ENCODE measurements around the gene TMEM220. TPM values are rescaled to one million over a fixed set of nuclear protein-coding genes. Genes with fewer than 3 reads are reported as not detected.

TMEM220 gene
- total RNA-seq, 2 experiments from 2014 or later, result 0.24 to 0.94 TPM

- intact Hi-C loops (cut with micrococcal nuclease), result no loop called here
- peaks cover 5% of the 10 kb centered on the region for H3K36me3 Mint-ChIP-seq
- H3K9me3 Mint-ChIP-seq, result peaks cover 21% of the 10 kb centered on the region
- no peak for DNase-seq
- H3K4me1 Mint-ChIP-seq (ENCODE audit: low read depth), result no peaks in the 10 kb centered on the region
- no peak overlapping the region for H3K4me3 Mint-ChIP-seq
- no peaks in the 10 kb centered on the region for H3K27me3 Mint-ChIP-seq
- ChIA-PET CTCF (interaction anchor here (1.6 kb wide), 1 partner anchor 122 kb away, joined by 4 read pairs; no protein-coding TSS in a partner anchor), POLR2A (no interaction called here)
- H3K27ac Mint-ChIP-seq, result no peak overlapping the region
Observed at GRCh38 chr17:10768750-10769251, 39.0 kb upstream of the TMEM220 start.

- Mint-ChIP-seq H3K36me3 (peaks cover 1% of the 10 kb centered on the region), H3K27ac (no peak overlapping the region), H3K4me1 (ENCODE audit: low read depth) (no peaks in the 10 kb centered on the region), H3K4me3 (no peak overlapping the region), H3K9me3 (peaks cover 15% of the 10 kb centered on the region), H3K27me3 (no peaks in the 10 kb centered on the region)
- ChIA-PET CTCF (interaction anchor here (0.6 kb wide), 2 partner anchors 32 to 81 kb away, joined by 3 read pairs; no protein-coding TSS in a partner anchor), POLR2A (no interaction called here)
- intact Hi-C loops (cut with micrococcal nuclease), result no loop called here
- no peak for DNase-seq
Observed at GRCh38 chr17:10767232-10767631, 37.4 kb upstream of the TMEM220 start.

- POLR2A ChIA-PET, result no interaction called here
- intact Hi-C loops (cut with micrococcal nuclease), result no loop called here
- CTCF ChIA-PET, result interaction anchor here (1.1 to 2.3 kb wide), 2 partner anchors 11 to 116 kb away, joined by 3 to 11 read pairs; no protein-coding TSS in a partner anchor
Observed at GRCh38 chr17:10762037-10762436, 32.2 kb upstream of the TMEM220 start.

GRCh38 chr17:10761281-10761680 is 31.5 kb upstream of the TMEM220 start:
- H3K4me3 Mint-ChIP-seq, result no peak overlapping the region
- H3K36me3 Mint-ChIP-seq, result no peaks in the 10 kb centered on the region
- H3K9me3 Mint-ChIP-seq, result peaks cover 3% of the 10 kb centered on the region
- DNase-seq, result no peak
- intact Hi-C loops (cut with micrococcal nuclease), result no loop called here
- ChIA-PET POLR2A (no interaction called here), CTCF (interaction anchor here (2.3 kb wide), 1 partner anchor 12 kb away, joined by 11 read pairs; no protein-coding TSS in a partner anchor)
- no peak overlapping the region for H3K27ac Mint-ChIP-seq
- H3K27me3 Mint-ChIP-seq, result no peaks in the 10 kb centered on the region
- no peaks in the 10 kb centered on the region for H3K4me1 Mint-ChIP-seq (ENCODE audit: low read depth)

More at GRCh38 chr17:10762037-10762436, 32.2 kb upstream of the TMEM220 start:
- Mint-ChIP-seq H3K27me3 (no peaks in the 10 kb centered on the region), H3K9me3 (peaks cover 7% of the 10 kb centered on the region), H3K4me1 (ENCODE audit: low read depth) (no peaks in the 10 kb centered on the region), H3K36me3 (no peaks in the 10 kb centered on the region), H3K27ac (no peak overlapping the region), H3K4me3 (no peak overlapping the region)
- DNase-seq, result no peak

GRCh38 chr17:10758062-10758461 is 28.2 kb upstream of the TMEM220 start:
- H3K36me3 Mint-ChIP-seq, result no peaks in the 10 kb centered on the region
- H3K27me3 Mint-ChIP-seq, result no peaks in the 10 kb centered on the region
- ChIA-PET CTCF (interaction anchor here (0.6 kb wide), 1 partner anchor 142 kb away, joined by 3 read pairs; no protein-coding TSS in a partner anchor), POLR2A (no interaction called here)
- H3K4me1 Mint-ChIP-seq (ENCODE audit: low read depth), result no peaks in the 10 kb centered on the region
- DNase-seq, result no peak
- intact Hi-C loops (cut with micrococcal nuclease), result no loop called here
- no peak overlapping the region for H3K27ac Mint-ChIP-seq
- H3K9me3 Mint-ChIP-seq, result no peaks in the 10 kb centered on the region
- H3K4me3 Mint-ChIP-seq, result no peak overlapping the region

GRCh38 chr17:10757647-10758046 is 27.8 kb upstream of the TMEM220 start:
- Mint-ChIP-seq H3K4me1 (ENCODE audit: low read depth) (no peaks in the 10 kb centered on the region), H3K27me3 (no peaks in the 10 kb centered on the region), H3K27ac (no peak overlapping the region), H3K4me3 (no peak overlapping the region), H3K36me3 (no peaks in the 10 kb centered on the region), H3K9me3 (no peaks in the 10 kb centered on the region)
- POLR2A ChIA-PET, result no interaction called here
- intact Hi-C loops (cut with micrococcal nuclease), result no loop called here
- no peak for DNase-seq
- CTCF ChIA-PET, result no interaction called here

GRCh38 chr17:10757067-10757466 is 27.2 kb upstream of the TMEM220 start:
- Mint-ChIP-seq H3K27ac (no peak overlapping the region), H3K27me3 (no peaks in the 10 kb centered on the region), H3K36me3 (no peaks in the 10 kb centered on the region), H3K9me3 (no peaks in the 10 kb centered on the region), H3K4me1 (ENCODE audit: low read depth) (no peaks in the 10 kb centered on the region), H3K4me3 (no peak overlapping the region)
- no peak for DNase-seq
- ChIA-PET POLR2A (no interaction called here), CTCF (no interaction called here)
- intact Hi-C loops (cut with micrococcal nuclease), result no loop called here

GRCh38 chr17:10756619-10757018 is 26.8 kb upstream of the TMEM220 start:
- H3K4me1 Mint-ChIP-seq (ENCODE audit: low read depth), result no peaks in the 10 kb centered on the region
- no peaks in the 10 kb centered on the region for H3K27me3 Mint-ChIP-seq
- CTCF ChIA-PET, result no interaction called here
- intact Hi-C loops (cut with micrococcal nuclease), result no loop called here
- no peaks in the 10 kb centered on the region for H3K9me3 Mint-ChIP-seq
- no peak overlapping the region for H3K4me3 Mint-ChIP-seq
- H3K27ac Mint-ChIP-seq, result no peak overlapping the region
- no peaks in the 10 kb centered on the region for H3K36me3 Mint-ChIP-seq
- POLR2A ChIA-PET, result no interaction called here
- DNase-seq, result no peak

GRCh38 chr17:10756185-10756584 is 26.4 kb upstream of the TMEM220 start:
- Mint-ChIP-seq H3K4me1 (ENCODE audit: low read depth) (no peaks in the 10 kb centered on the region), H3K4me3 (no peak overlapping the region), H3K36me3 (no peaks in the 10 kb centered on the region), H3K27me3 (no peaks in the 10 kb centered on the region), H3K27ac (no peak overlapping the region), H3K9me3 (no peaks in the 10 kb centered on the region)
- ChIA-PET POLR2A (no interaction called here), CTCF (no interaction called here)
- no peak for DNase-seq
- intact Hi-C loops (cut with micrococcal nuclease), result no loop called here

- no peaks in the 10 kb centered on the region for H3K4me1 Mint-ChIP-seq (ENCODE audit: low read depth)
- no peaks in the 10 kb centered on the region for H3K27me3 Mint-ChIP-seq
- no peak overlapping the region for H3K27ac Mint-ChIP-seq
- CTCF ChIA-PET, result no interaction called here
- H3K4me3 Mint-ChIP-seq, result no peak overlapping the region
- no peaks in the 10 kb centered on the region for H3K36me3 Mint-ChIP-seq
- POLR2A ChIA-PET, result no interaction called here
- no peak for DNase-seq
- H3K9me3 Mint-ChIP-seq, result no peaks in the 10 kb centered on the region
- intact Hi-C loops (cut with micrococcal nuclease), result no loop called here
Observed at GRCh38 chr17:10755592-10756127, 25.8 kb upstream of the TMEM220 start.

- no peaks in the 10 kb centered on the region for H3K4me1 Mint-ChIP-seq (ENCODE audit: low read depth)
- no peak for DNase-seq
- no peak overlapping the region for H3K27ac Mint-ChIP-seq
- ChIA-PET CTCF (interaction anchor here (0.7 to 1.5 kb wide), 5 partner anchors 9 to 108 kb away, joined by 3 to 13 read pairs (median 3); no protein-coding TSS in a partner anchor), POLR2A (no interaction called here)
- H3K4me3 Mint-ChIP-seq, result no peak overlapping the region
- no peaks in the 10 kb centered on the region for H3K27me3 Mint-ChIP-seq
- no peaks in the 10 kb centered on the region for H3K9me3 Mint-ChIP-seq
- no peaks in the 10 kb centered on the region for H3K36me3 Mint-ChIP-seq
- intact Hi-C loops (cut with micrococcal nuclease), result no loop called here
Observed at GRCh38 chr17:10754861-10755591, 25.2 kb upstream of the TMEM220 start.

- Mint-ChIP-seq H3K27ac (no peak overlapping the region), H3K9me3 (no peaks in the 10 kb centered on the region), H3K27me3 (peaks cover 2% of the 10 kb centered on the region), H3K4me1 (ENCODE audit: low read depth) (no peaks in the 10 kb centered on the region), H3K36me3 (no peaks in the 10 kb centered on the region), H3K4me3 (no peak overlapping the region)
- intact Hi-C loops (cut with micrococcal nuclease), result no loop called here
- POLR2A ChIA-PET, result no interaction called here
- DNase-seq, result peak; percentile 34
- CTCF ChIA-PET, result interaction anchor here (0.7 to 1.5 kb wide), 6 partner anchors 10 to 107 kb away, joined by 3 to 13 read pairs (median 4); no protein-coding TSS in a partner anchor
Observed at GRCh38 chr17:10754109-10754508, 24.3 kb upstream of the TMEM220 start.

Data from activated CD4-positive, alpha-beta memory T cell treated with anti-CD3 and anti-CD28 coated beads for 36 hours (primary cell).